Measurements from ENCODE around the gene AUTS2.

The AUTS2 gene

DNA sequence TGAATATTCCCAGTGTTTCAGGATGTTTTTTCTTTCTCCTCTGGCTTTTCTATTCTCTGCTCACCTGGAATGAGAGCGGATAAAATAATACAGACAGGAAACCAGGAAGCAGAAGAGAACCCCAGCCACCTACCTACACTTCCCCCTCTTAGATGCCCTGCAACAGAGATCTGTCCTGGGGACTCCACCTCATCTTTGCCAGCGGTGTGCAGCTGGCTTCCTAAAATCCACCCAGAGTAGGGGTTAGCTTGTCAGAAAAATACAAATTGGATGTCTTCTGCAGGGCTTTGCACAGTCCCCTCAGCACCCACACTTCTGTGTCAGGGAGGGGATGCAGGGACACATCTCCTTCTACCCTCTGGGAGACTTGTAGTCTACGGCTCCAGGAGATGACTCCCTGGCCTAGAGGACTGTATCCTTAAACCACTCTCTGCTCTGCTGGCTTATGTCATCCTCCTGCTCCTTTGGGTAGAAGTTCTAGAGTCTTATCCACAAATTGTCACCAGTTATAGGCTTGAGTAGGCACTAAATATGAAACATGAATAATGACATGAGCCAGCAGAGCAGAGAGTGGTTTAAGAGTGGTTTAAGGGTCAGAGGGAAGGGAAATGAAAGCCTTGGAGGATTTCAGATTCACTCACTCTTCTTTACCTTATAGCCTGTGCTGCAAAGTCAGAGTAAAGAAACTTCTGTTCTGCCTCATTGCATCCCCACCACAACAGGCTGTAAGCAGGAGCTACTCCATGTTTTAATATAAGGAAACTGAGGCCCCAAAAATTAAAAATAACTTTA is 749.4 kb downstream of the AUTS2 start:
- Histone ChIP-seq H4K20me1 (ENCODE audit: insufficient read depth, low read length, poor library complexity, severe bottlenecking) (no peaks in the 10 kb centered on the region), H2AFZ (ENCODE audit: low read length) (no peak overlapping the region), H3K4me2 (ENCODE audit: low read depth, low read length, poor library complexity, severe bottlenecking) (no peak overlapping the region), H3K9ac (ENCODE audit: low read depth, low read length, poor library complexity, severe bottlenecking) (no peak overlapping the region), H3K4me3 (ENCODE audit: low read length, poor library complexity, severe bottlenecking) (no peak overlapping the region), H3F3A (ENCODE audit: low read depth) (no peaks in the 10 kb centered on the region), H3K4me1 (ENCODE audit: insufficient read depth, low read length, poor library complexity, severe bottlenecking) (no peaks in the 10 kb centered on the region), H3K36me3 (ENCODE audit: insufficient read depth, low read length) (no peaks in the 10 kb centered on the region), H3K27me3 (ENCODE audit: insufficient read depth, low read length, poor library complexity, severe bottlenecking) (no peaks in the 10 kb centered on the region), H3K9me3 (ENCODE audit: insufficient read depth, low read depth, low read length) (no peaks in the 10 kb centered on the region), H3K9me2 (replicated peaks; ENCODE audit: low read depth, low read length) (no peaks in the 10 kb centered on the region), H3K79me2 (ENCODE audit: insufficient read depth, low read length) (no peaks in the 10 kb centered on the region)
- TF ChIP-seq, protein P1, sequence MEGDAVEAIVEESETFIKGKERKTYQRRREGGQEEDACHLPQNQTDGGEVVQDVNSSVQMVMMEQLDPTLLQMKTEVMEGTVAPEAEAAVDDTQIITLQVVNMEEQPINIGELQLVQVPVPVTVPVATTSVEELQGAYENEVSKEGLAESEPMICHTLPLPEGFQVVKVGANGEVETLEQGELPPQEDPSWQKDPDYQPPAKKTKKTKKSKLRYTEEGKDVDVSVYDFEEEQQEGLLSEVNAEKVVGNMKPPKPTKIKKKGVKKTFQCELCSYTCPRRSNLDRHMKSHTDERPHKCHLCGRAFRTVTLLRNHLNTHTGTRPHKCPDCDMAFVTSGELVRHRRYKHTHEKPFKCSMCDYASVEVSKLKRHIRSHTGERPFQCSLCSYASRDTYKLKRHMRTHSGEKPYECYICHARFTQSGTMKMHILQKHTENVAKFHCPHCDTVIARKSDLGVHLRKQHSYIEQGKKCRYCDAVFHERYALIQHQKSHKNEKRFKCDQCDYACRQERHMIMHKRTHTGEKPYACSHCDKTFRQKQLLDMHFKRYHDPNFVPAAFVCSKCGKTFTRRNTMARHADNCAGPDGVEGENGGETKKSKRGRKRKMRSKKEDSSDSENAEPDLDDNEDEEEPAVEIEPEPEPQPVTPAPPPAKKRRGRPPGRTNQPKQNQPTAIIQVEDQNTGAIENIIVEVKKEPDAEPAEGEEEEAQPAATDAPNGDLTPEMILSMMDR (conservative IDR thresholded peaks at IDR 0.05; ENCODE audit: low read length): no peak
- no peak for TF ChIP-seq EZH2phosphoT487 (IDR thresholded peaks at IDR 0.05; ENCODE audit: borderline replicate concordance)

DNA sequence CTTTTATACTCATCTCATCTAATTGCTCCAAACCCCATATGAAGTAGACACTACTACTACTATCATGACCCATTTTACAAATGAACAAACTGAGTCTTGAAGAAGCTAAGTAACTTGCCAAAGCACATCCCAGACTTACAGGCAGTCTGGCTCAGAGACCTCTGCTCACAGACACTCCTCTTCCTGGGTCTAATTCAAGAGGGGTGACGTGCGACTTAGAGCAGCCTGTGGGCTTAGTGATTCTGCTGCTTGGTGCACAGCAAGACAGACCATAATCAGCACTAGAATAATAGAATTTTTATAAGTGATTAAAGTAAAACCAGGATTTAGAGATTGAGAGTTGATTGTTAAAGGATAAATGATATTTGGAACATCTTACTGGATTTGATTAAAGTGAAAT is 750.8 kb downstream of the AUTS2 start:
- no peak overlapping the region for H2AFZ ChIP-seq (ENCODE audit: low read length)
- H3K4me1 ChIP-seq (ENCODE audit: insufficient read depth, low read length, poor library complexity, severe bottlenecking): peaks cover 1% of the 10 kb centered on the region
- H3K4me3 ChIP-seq (ENCODE audit: low read length, poor library complexity, severe bottlenecking): no peak overlapping the region
- H3K9ac ChIP-seq (ENCODE audit: low read depth, low read length, poor library complexity, severe bottlenecking): no peak overlapping the region
- no peaks in the 10 kb centered on the region for H3K9me2 ChIP-seq (replicated peaks; ENCODE audit: low read depth, low read length)
- no peaks in the 10 kb centered on the region for H3K79me2 ChIP-seq (ENCODE audit: insufficient read depth, low read length)
- no peaks in the 10 kb centered on the region for H4K20me1 ChIP-seq (ENCODE audit: insufficient read depth, low read length, poor library complexity, severe bottlenecking)
- H3K27me3 ChIP-seq (ENCODE audit: insufficient read depth, low read length, poor library complexity, severe bottlenecking): no peaks in the 10 kb centered on the region
- H3K36me3 ChIP-seq (ENCODE audit: insufficient read depth, low read length): no peaks in the 10 kb centered on the region
- no peaks in the 10 kb centered on the region for H3K9me3 ChIP-seq (ENCODE audit: insufficient read depth, low read depth, low read length)
- no peaks in the 10 kb centered on the region for H3F3A ChIP-seq (ENCODE audit: low read depth)
- no peak overlapping the region for H3K4me2 ChIP-seq (ENCODE audit: low read depth, low read length, poor library complexity, severe bottlenecking)
- TF ChIP-seq EZH2phosphoT487 (IDR thresholded peaks at IDR 0.05; ENCODE audit: borderline replicate concordance): no peak
- TF ChIP-seq, protein P1 (conservative IDR thresholded peaks at IDR 0.05; ENCODE audit: low read length): no peak

DNA sequence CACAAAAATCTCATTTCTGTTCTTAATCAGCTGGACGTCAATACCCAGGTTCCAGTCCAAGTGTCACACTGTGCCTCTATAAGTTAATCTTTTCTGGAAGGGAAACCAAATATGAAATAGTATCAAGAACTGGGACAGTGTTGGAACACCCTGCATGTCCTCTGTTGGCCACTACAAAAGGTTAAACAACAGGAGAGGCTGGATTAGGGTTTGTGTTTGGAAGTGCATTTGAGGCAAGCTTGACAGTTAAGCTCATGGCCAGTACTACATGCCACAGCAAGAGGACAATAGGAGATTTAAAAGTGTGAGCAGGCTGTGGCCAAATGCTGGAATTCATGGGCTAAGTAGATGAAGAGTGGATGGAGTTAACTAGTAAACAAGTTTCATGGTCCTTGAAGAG is 751.5 kb downstream of the AUTS2 start:
- Histone ChIP-seq H3K9me3 (ENCODE audit: insufficient read depth, low read depth, low read length) (no peaks in the 10 kb centered on the region), H3K36me3 (ENCODE audit: insufficient read depth, low read length) (no peaks in the 10 kb centered on the region), H4K20me1 (ENCODE audit: insufficient read depth, low read length, poor library complexity, severe bottlenecking) (no peaks in the 10 kb centered on the region), H3K4me1 (ENCODE audit: insufficient read depth, low read length, poor library complexity, severe bottlenecking) (peaks cover 9% of the 10 kb centered on the region), H3K4me3 (ENCODE audit: low read length, poor library complexity, severe bottlenecking) (no peak overlapping the region), H3K27me3 (ENCODE audit: insufficient read depth, low read length, poor library complexity, severe bottlenecking) (no peaks in the 10 kb centered on the region), H3K9me2 (replicated peaks; ENCODE audit: low read depth, low read length) (no peaks in the 10 kb centered on the region), H3K4me2 (ENCODE audit: low read depth, low read length, poor library complexity, severe bottlenecking) (no peak overlapping the region), H2AFZ (ENCODE audit: low read length) (no peak overlapping the region), H3K9ac (ENCODE audit: low read depth, low read length, poor library complexity, severe bottlenecking) (no peak overlapping the region), H3K79me2 (ENCODE audit: insufficient read depth, low read length) (no peaks in the 10 kb centered on the region), H3F3A (ENCODE audit: low read depth) (no peaks in the 10 kb centered on the region)
- TF ChIP-seq, protein P1 (conservative IDR thresholded peaks at IDR 0.05; ENCODE audit: low read length): no peak
- no peak for TF ChIP-seq EZH2phosphoT487 (IDR thresholded peaks at IDR 0.05; ENCODE audit: borderline replicate concordance)
